ENCODE data around the gene CST4. TPM values are rescaled to one million over a fixed set of nuclear protein-coding genes. Genes with fewer than 3 reads are reported as not detected.
"Not testable (repeated sequence)": the region's sequence is repeated elsewhere in the genome, so short reads cannot be mapped to it uniquely, and the experiment has no call there.

Gene CST4
- total RNA-seq, 1 donor from 2014 or later, result not detected

DNA sequence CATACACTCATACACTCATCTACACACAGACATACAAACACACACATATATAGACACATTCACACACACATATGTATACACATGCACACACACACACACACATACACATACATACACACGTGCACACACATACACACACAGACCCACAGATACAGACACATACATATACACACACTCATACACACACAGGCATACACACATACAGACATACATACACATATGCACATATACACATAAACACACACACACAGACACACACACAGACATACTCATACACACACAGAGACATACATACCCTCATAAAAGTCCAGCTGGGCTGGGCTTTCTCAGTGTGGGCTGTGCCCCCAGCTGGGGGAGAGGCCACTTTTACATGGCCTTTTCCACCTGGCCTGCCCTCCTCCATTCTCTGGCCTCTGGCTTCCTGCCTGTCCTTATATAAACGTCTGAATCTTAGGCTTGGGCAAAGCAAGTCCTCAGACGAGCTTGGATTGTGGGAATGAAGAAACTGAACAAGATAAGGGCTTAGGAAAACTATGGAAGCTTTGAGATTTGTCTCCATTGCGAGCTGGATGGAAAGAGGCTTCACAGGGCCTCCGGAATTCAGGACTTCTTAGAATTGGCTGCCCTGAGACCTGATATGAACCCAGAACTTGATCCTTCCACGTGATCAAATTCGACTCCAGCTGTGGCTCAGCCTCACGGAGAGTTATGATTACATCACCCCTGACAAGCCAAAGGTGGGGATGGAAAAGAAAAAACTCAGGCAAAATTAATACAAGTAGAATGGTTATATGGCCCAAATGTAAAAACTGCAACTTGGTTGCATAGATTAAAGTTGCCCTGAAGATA is 28.6 kb downstream of the CST4 start:
- DNase-seq, result no peak

DNA sequence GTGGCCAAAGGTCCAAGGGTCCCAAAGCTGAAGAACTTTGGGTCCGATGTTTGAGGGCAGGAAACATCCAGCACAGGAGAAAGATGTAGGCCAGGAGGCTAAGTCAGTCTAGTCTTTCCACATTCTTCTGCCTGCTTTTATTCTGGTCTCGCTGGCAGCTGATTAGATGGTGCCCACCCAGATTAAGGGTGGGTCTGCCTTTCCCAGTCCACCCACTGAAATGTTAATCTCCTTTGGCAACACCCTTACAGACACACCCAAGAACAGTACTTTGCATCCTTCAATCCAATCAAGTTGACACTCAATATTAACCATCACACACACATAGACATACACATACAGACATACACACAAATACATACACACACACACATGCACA is 29.2 kb downstream of the CST4 start:
- not testable (repeated sequence) for DNase-seq

DNA sequence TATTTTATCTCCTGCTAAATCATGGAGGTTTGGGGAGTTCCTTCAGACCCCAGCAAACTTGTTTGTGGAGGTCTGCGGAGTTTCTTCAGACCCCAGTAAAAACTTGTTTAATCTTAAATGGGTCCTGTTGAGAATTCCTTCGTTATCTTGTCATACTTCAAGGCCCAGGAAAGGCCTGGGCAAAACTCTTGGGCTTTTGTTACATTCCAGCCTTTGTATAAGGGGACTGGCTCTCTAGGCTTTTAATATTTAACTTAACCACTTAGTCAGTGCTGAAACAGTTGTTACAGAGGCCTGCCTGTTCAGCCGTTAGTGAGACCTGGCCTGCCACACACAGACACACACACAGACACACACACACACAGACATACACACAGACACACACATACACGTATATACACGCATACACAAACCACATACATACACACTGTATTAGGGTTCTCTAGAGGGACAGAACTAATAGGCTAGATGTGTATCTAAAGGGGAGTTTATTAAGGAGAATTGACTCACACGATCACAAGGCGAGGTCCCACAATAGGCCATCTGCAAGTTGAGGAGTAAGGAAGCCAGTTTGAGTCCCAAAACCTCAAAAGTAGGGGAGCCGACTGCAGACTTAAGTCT is 29.7 kb downstream of the CST4 start:
- DNase-seq, result no peak

DNA sequence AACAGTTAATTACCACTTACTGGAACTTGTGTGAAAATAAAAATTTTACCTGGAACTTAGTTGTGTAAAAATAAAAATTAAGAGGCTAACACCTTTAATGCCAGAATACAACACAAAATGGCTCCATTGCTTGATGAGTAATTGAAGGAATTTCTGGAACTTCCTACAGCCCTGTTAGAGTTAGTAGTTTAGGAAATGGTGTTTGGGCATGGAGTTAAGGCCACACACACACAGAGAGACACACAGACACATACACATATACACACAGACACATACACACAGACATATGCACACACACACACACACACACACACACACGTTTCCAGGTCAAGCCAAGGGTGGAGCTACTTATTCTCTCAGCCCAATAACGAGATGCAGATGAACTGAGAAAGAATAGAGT is 30.5 kb downstream of the CST4 start:
- DNase-seq, result no peak

DNA sequence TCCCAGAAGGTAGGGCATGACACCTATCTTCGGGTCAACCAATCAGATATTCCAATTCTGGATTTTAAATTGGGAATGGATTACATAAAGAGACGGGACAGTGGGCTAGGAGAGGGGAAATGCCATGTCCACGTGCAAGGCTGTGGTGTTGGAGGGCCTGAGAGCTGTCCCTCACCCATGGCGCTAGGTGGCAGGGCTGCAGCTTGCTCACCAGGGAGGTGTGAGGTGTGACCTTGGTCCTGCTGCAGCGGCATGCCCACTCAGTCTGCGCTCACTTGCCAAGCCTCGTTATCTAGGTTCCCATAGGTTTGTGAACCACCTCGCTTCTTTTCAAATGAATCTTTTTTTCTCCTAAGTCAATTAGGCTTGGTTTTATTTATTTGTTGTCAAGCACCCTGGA is 31.6 kb downstream of the CST4 start:
- no peak for DNase-seq

DNA sequence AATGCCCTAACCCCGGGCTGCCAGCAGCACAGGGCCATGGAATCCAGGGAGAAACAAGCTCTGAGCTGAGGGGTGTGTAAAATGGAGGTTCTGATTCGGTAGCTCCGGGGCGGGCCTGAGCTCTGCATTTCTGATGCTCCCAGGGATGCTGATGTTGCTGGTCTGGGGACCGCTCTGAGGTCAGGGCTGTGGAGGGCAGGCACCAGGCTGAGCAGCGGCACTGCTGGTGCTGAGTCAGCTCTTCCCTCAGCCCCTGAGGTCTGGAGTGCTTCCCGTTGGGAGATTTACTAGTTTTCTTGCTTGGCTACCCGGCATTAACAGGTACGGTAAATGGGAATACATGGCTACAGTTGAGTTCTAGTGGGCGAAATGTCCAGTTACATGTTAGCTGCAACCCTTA is 32.5 kb downstream of the CST4 start:
- DNase-seq, result no peak

DNA sequence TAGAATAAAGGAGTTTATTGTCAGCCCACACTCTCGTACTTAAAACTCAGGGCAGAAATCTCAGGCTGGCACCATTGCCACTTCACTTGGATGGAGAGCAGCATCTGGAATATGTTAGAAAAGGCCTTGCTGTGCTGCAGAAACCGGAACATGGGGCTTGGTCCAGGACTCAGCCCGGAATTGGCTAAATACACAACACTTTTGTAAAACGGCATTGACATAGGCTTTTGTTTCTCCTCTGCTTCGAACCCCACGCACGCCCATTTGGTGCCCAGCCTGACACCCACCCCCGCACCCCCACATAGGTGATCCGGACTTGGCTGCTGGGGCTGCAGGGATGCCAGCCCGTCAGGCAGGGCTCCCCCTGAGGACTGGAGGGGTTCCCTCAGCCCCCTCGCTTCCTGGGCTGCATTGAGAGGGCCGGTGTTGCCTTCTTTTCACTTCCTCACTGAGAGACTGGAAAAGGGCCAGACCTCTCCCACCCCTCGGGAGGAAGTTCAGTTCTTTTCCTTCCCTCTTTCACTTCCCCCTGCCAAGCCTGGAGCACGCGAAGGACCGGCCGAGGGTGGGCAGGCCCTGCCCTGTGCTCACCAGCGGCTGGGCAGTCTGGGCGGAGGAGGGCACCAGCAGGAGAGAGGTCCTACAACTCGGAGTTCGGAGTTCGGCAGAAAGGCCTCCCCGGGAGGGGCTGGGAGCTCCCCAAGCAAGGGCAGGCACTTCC is 33.2 kb downstream of the CST4 start:
- peak; percentile 20 for DNase-seq

DNA sequence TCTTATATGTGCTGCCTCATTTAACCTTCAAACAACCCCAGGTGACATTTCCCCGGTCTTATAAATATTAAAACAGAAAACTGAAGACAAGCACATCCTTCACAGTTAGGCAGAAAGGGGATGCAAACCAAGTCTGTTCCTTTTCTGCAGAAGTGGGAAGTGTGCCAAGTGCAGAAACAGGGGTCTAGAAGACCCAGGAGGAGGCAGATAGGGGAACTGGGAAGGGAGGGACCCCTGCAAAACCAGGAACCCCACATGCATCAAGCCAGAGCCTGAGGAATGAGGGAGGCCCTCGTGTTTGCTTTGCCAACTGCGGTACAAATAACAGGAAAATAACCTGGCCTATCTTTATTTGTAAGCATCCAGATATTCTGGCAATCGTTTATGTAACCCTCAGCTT is 34.1 kb downstream of the CST4 start:
- no peak for DNase-seq

DNA sequence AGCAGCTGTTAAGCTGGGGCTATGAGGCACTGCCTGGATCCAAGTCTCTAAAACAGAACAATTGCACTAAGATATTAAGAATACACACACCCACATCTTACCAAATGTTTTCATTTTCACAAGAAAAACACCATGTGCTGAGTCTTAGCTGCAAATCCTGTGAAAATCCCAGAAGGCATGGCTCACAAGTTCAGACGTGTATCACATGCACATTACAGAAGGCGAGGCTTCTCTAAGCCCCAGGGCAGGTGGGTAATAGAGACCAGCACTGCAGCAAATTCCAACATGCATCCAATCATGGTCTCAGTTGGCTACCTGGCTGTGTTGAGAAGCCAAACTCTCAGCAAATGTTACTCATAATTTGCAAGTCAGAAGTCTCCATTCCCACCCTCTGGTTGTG is 34.8 kb downstream of the CST4 start:
- DNase-seq, result no peak

DNA sequence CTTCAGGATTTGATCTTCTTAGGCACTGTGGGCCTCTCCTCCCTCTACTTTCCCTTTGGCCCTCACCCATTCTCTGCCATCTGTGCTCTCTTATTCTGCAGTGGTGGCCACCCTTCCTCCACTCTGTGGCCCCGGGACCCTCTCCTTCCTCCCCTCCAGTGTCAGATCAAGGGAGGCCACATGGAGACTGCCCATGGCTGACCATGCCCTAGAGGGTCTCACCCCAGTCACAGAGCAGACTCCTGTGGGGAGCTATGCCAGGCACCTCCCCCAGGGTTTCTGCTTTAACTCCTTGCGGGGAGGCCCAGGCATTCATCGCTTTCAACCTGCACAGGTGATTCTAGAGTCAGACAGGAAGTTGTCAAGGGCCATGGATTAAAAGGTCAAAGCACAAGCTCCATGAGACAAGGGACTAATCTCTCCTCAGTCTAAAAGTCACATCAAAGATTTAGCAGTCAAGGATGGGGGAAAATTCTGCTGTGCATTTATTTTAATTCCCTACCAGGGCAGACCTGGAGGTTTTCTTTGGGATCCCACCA is 35.4 kb downstream of the CST4 start:
- no peak for DNase-seq

DNA sequence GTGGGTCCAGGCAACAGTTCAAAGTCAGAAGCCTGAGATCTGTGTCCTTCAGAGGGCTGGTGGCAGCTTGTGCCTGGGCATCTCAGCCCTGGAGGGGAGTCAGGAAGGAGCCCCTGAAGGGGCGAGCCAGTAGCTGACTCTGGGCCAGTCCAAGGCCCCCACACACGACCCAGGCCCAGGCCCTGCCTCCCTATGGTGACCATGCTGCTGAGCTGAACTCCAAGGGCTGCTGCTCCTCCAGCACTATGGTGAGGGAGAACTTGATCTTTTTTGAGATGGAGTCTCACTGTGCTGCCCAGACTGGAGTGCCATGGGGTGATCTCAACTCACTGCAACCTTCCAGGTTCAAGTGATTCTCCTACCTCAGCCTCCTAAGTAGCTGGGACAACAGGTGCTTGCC is 35.9 kb downstream of the CST4 start:
- DNase-seq, result no peak

DNA sequence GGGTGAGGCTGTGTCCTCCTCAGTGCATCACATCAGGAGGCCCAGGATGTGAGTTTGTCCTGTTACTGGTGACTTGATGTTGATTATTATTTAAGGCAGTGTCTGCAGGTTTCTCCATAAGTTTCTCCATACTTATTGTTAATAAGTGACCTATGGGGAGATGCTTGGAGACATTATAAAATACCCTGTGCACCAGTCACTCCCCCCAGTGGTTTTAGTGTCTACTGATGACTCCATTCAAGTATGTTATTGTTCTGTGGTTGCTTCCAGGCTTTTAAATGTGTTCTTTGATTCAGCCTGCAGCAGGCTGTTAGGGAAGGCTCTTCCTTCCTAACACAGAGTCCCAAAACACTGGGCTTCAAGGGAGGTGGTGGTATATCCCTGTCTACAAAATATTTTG is 36.5 kb downstream of the CST4 start:
- DNase-seq, result no peak

DNA sequence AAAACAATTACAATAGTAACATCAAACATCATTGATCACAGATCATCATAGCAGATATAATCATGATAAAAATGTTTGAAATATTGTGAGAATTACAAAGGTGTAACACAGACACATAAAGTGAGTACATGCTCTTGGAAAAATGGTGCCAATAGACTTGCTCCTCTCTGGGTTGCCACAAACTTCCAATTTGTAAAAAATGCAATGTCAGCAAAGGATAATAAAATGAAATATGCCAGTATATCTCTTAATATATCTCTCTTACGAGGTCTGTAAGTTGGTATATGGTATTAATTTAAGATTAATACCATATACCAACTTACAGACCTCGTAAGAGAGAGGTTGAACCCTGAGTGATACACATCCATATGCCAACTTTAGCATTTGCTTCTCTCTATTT is 37.7 kb downstream of the CST4 start:
- no peak for DNase-seq

DNA sequence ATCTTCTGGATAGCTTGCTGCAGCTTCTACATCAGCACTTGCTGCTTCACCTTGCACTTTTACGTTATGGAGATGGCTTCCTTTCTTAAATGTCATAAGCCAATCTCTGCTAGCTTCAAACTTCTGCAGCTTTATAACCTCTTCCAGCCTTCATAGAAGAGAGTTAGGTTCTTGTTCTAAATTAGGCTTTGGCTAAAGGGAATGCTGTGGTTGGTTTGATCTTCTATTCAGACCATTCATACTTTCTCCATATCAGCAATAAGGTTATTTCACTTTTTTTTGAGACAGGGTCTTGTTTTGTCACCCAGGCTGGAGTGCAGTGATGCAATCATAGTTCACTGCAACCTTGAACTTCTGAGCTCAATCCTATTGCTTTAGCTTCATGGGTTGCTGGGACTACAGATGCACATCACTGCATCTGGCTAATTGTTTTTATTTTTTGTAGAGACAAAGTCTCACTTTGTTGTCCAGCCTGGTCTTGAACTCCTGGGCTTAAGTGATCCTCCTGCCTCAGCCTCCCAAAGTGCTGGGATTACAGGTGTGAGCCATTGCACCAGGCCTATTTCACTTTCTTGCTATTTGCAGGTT is 38.9 kb downstream of the CST4 start:
- no peak for DNase-seq

DNA sequence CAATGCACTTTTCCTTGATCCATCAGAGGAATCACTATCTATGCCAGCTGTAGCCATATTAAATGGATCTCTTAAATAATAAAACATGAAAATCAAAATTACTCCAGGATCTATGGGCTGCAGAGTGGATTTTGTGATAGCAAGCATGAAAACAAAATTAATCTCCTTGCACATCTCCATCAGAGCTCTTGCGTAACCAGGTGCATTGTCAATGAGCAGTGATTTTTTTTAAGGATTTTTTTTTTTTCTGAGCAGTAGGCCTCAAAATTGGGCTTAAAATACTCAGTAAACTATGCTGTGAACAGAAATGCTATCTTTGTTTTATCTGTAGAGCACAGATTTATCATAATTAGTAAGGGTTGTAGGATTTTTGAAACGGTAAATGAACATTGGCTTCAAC is 39.6 kb downstream of the CST4 start:
- DNase-seq, result no peak

DNA sequence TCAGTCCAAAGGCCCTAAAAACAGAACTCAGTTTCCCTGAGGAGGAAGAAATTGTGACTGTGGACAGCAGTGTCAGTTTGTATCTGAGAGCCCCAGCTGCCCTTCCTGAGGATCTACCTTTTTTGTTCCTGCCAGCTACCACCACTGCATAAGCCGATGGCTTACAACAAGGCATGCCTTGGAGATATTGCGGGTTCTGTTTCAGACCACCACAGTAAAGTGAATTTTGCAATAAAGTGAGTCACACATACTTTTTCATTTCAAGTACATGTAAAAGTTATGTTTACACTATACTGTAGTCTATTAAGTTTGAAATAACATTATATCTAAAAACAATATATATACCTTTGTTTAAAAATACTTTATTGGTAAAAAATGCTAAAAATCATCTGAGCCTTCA is 41.5 kb downstream of the CST4 start:
- DNase-seq, result no peak

DNA sequence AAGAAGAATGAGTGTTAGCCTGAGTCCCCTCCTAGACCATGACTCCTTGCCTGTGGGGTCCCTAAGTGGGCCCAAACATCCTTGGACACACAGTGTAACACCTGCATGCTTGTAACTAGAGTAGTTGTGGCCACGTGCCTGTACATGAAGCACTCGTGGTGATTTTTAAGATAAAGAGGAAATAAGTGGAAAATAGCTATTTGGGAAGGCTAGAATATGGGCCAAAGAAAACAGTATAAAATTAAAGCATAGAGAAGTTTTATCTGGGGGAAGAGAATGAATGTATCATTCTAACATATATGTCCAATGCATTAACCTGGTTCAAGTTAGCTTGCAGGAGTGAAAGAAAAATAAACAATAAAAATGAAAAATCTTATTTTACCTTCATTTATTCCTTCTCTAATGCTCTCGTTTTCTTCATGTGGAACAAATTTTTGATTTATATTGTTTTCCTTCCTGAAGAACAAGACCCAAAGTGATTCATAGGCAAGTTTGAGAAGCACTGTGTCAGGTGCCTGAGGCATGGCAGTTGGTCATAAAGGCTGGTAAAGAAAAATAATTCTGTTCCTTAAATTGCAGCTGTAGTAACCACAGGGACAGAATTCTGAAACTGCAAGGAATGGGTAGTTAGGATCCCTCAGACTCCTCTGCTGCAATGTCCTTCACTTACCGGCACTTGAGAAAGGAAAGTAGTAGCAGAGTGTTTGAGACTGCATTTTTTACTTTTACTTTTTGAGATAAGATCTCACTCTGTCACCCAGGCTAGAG is 42.5 kb downstream of the CST4 start:
- DNase-seq, result no peak

DNA sequence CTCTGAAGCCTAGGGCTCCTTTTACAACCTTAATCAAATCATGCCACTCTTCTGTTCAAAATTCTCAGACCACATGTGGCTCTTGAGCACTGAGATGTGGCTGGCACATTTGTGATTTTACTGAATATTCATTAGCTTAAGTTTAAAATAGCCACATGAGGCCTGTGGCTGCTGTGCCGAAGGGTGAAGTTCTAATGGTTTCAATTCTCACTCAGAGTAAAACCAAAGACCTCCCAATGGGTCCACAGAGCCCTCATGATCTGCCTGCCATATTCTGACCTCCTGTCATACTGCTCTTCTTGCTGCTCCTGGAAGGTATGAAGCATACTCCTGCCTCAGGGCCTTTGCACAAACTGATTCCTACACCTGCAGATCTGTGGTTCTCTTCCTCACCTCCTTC is 43.3 kb downstream of the CST4 start:
- no peak for DNase-seq

DNA sequence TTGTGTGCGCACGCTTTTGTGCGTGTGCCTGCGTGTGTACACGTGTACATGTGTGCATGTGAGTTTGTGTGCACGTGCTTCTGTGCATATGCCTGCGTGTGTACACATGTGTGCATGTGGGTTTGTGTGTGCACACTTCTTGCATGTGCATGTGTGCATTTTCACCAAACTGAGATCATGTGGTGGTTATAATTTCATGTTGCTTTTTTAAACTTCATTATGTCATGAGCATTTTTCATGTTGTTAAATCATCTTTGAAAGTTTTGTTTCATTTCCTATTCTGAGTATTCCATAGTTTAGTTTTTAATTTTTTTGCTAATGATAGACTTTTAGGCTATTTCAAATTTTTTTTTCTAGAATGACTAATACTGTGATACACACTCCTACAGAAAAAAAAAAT is 44.7 kb downstream of the CST4 start:
- DNase-seq, result no peak

DNA sequence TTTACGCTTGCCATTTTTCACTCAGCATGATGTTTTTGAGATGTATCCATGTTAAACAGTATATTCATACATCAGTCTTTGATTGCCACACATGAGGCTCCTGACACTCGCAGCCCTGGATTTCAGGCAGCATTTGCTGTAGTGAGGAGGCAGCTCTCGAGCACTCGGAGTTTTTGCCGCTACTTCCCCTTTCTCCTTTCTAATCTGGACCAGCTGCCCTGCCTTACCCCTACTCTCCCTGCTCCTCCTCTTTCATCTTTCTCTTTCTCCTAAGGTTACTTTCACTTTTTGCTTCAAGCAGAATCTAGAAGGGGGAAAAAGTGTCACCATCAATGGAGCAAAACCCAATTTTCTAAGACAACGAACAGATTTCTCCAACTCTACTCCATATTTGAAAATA is 45.2 kb downstream of the CST4 start:
- DNase-seq, result no peak

DNA sequence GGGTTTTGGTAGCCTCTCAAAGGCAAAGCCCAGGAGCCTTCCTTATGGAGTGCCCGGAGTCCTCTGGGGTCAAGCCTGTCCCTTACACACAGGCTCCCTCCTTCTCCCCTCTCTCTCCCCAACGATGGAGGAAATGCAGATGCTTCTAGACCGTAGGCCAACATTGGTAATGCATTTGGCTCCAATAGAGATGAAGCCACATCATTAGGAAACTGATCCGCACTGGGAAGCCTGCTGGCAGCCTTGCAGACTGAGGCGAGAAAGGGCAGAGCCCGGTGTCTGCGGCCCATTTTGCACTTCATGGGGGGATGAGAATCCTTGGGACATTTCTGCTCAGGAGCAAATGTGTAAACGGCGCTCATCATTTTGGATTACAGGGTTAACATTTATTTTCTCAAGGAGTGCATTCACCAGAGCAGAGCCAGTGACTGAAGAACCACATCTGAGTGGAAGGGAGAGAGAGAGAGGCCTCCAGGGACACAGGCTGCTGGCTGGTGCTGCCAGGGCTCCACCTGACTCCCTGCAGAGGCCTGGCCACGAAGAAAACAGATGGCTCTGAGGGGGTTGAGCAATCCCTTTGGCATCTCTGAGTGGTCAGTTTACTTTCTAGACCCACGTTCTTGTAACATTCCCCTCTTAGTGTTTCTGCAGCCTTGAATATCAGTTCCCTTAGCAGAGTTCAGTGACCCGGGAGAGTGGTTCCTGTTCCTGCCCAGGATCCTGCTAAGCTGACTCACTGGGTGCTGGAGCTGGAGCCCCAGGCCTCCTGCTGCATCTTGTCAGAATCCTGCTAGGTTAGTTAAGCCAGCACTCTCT is 46.7 kb downstream of the CST4 start:
- DNase-seq, result no peak

Data from occipital lobe (tissue), 2 donors.